ENCODE data around the gene NXNL1.
"Not testable (repeated sequence)": the region's sequence is repeated elsewhere in the genome, so short reads cannot be mapped to it uniquely, and the experiment has no call there.

The NXNL1 gene

GRCh38 chr19:17484520-17485185 is 23.9 kb upstream of the NXNL1 start:
- peaks cover 6% of the 10 kb centered on the region for H3K36me3 ChIP-seq (ENCODE audit: insufficient read depth, insufficient read length, low read length)
- H3K4me3 ChIP-seq (ENCODE audit: insufficient read length, low read depth) = no peak overlapping the region
- DNase-seq (ENCODE audit: low read depth, low spot score) = no peak
- H3K4me1 ChIP-seq (ENCODE audit: insufficient read depth, insufficient read length) = peaks cover 13% of the 10 kb centered on the region
- peaks cover 1% of the 10 kb centered on the region for H3K27me3 ChIP-seq (ENCODE audit: insufficient read depth, insufficient read length)
- H3K9me3 ChIP-seq (ENCODE audit: insufficient read depth, low read length) = no peaks in the 10 kb centered on the region
- TF ChIP-seq SUZ12 (IDR thresholded peaks at IDR 0.05; ENCODE audit: extremely low read depth, insufficient read depth, insufficient read length) (no peak), YY1 (IDR thresholded peaks at IDR 0.05; ENCODE audit: insufficient read depth, insufficient read length) (no peak), ZNF274 (IDR thresholded peaks at IDR 0.05; ENCODE audit: low read depth, low read length) (no peak)
- H3K9ac ChIP-seq (ENCODE audit: insufficient read length, low read depth) = no peak overlapping the region

DNA sequence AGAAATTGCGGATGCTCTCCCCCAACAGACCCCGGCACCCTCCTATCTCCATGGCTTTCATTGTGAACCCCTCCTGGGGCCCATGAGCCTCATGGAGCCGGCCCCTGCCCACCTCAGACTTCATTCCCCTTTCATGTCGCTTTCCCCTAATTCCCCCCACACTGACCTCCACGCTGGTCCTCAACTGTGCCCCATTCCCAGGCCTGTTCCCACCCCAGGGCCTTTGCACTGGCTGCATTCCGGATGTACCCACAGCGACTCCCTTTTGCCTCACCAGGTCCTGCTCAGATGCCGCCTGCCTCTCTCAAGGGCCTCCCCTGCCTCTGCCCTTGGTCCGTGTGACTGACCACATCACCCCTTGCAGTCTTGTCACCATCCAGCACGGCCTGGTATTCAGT is 22.9 kb upstream of the NXNL1 start:
- Histone ChIP-seq H3K4me1 (ENCODE audit: insufficient read depth, insufficient read length) (peaks cover 11% of the 10 kb centered on the region), H3K36me3 (ENCODE audit: insufficient read depth, insufficient read length, low read length) (peaks cover 6% of the 10 kb centered on the region), H3K4me3 (ENCODE audit: insufficient read length, low read depth) (no peak overlapping the region), H3K27me3 (ENCODE audit: insufficient read depth, insufficient read length) (peaks cover 1% of the 10 kb centered on the region), H3K9me3 (ENCODE audit: insufficient read depth, low read length) (no peaks in the 10 kb centered on the region), H3K9ac (ENCODE audit: insufficient read length, low read depth) (no peak overlapping the region)
- no peak for DNase-seq (ENCODE audit: low read depth, low spot score)
- TF ChIP-seq ZNF274 (IDR thresholded peaks at IDR 0.05; ENCODE audit: low read depth, low read length) = no peak
- no peak for TF ChIP-seq SUZ12 (IDR thresholded peaks at IDR 0.05; ENCODE audit: extremely low read depth, insufficient read depth, insufficient read length)
- no peak for TF ChIP-seq YY1 (IDR thresholded peaks at IDR 0.05; ENCODE audit: insufficient read depth, insufficient read length)

DNA sequence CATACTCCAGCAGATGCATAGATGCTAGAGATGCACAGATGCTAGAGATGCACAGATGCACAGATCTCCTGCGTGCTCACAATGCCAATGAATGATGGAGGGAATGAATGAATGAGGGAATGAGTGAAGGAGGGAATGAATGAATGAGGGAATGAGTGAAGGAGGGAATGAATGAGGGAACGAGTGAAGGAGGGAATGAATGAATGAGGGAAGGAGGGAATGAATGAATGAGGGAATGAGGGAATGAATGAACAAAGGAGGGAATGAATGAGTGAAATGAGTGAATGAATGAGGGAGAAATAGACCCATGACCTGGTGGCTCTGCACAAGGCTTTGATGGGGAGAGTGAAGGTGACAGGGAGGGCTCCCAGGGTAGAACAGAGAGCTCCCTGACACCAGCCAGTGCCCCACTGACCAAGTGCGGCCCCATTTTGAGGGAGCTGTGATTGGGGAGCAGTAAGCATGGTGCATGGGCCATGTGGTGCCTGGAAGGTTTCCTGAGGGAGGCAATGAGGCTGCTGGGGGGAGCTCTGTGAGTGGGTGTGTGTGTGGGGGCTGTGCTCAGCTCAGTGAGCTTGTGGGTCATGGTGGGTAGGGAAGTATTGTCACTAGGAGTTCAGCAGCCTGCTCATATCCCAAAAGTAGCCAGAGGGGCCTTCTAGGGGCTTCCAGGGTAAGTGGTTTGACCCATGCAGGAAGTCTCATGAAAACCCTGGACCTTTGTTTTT is 22.3 kb upstream of the NXNL1 start:
- Histone ChIP-seq H3K4me3 (ENCODE audit: insufficient read length, low read depth) (no peak overlapping the region), H3K9me3 (ENCODE audit: insufficient read depth, low read length) (no peaks in the 10 kb centered on the region), H3K9ac (ENCODE audit: insufficient read length, low read depth) (no peak overlapping the region), H3K27me3 (ENCODE audit: insufficient read depth, insufficient read length) (peaks cover 1% of the 10 kb centered on the region), H3K4me1 (ENCODE audit: insufficient read depth, insufficient read length) (peaks cover 6% of the 10 kb centered on the region), H3K36me3 (ENCODE audit: insufficient read depth, insufficient read length, low read length) (peaks cover 6% of the 10 kb centered on the region)
- DNase-seq (ENCODE audit: low read depth, low spot score) = no peak
- TF ChIP-seq SUZ12 (IDR thresholded peaks at IDR 0.05; ENCODE audit: extremely low read depth, insufficient read depth, insufficient read length) (no peak), YY1 (IDR thresholded peaks at IDR 0.05; ENCODE audit: insufficient read depth, insufficient read length) (no peak), ZNF274 (IDR thresholded peaks at IDR 0.05; ENCODE audit: low read depth, low read length) (no peak)

DNA sequence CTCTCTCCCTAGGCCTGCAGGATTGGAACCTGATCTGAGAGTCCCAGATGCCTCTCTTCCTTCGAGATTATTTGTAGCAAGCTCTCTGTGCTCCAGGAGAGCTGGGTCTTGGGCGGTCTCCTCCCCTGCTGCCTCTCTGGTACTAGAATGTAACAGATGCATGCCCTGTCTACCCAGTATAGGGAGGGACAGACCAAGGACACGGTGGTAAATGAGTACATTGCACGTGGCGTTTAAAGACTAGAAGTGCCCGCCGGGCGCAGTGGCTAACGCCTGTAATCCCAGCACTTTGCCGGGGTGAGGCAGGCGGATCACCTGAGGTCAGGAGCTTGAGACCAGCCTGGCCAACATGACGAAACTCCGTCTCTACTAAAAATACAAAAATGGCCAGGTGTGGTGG is 21.3 kb upstream of the NXNL1 start:
- Histone ChIP-seq H3K4me1 (ENCODE audit: insufficient read depth, insufficient read length) (peaks cover 4% of the 10 kb centered on the region), H3K4me3 (ENCODE audit: insufficient read length, low read depth) (no peak overlapping the region), H3K9ac (ENCODE audit: insufficient read length, low read depth) (no peak overlapping the region), H3K36me3 (ENCODE audit: insufficient read depth, insufficient read length, low read length) (peaks cover 6% of the 10 kb centered on the region), H3K27me3 (ENCODE audit: insufficient read depth, insufficient read length) (peaks cover 1% of the 10 kb centered on the region), H3K9me3 (ENCODE audit: insufficient read depth, low read length) (no peaks in the 10 kb centered on the region)
- TF ChIP-seq SUZ12 (IDR thresholded peaks at IDR 0.05; ENCODE audit: extremely low read depth, insufficient read depth, insufficient read length) (no peak), ZNF274 (IDR thresholded peaks at IDR 0.05; ENCODE audit: low read depth, low read length) (no peak), YY1 (IDR thresholded peaks at IDR 0.05; ENCODE audit: insufficient read depth, insufficient read length) (no peak)
- no peak for DNase-seq (ENCODE audit: low read depth, low spot score)

DNA sequence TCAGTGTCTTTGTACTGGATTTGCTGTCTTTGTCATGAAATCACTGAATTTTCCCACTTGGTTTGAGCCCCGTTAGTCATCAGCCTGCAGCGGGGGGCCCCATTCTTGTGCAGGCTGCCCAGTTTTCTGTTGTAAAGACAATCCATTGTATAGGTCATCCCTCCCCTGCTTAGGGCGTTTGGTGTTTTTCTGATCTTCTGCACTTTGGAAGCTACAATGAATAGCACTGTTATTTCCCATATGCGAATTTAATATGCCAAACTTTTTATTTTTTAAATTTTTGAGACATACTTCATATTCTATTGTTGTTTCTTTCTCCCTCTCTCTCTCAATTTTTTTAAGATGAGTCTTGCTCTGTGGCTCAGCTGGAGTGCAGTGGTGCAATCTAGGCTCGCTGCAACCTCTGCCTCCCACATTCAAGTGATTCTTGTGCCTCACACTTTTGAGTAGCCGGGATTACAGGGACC is 18.6 kb upstream of the NXNL1 start:
- Histone ChIP-seq H3K36me3 (ENCODE audit: insufficient read depth, insufficient read length, low read length) (no peaks in the 10 kb centered on the region), H3K27me3 (ENCODE audit: insufficient read depth, insufficient read length) (peaks cover 1% of the 10 kb centered on the region), H3K4me1 (ENCODE audit: insufficient read depth, insufficient read length) (peaks cover under 1% of the 10 kb centered on the region), H3K9ac (ENCODE audit: insufficient read length, low read depth) (no peak overlapping the region), H3K4me3 (ENCODE audit: insufficient read length, low read depth) (no peak overlapping the region), H3K9me3 (ENCODE audit: insufficient read depth, low read length) (no peaks in the 10 kb centered on the region)
- no peak for DNase-seq (ENCODE audit: low read depth, low spot score)
- no peak for TF ChIP-seq SUZ12 (IDR thresholded peaks at IDR 0.05; ENCODE audit: extremely low read depth, insufficient read depth, insufficient read length)
- TF ChIP-seq ZNF274 (IDR thresholded peaks at IDR 0.05; ENCODE audit: low read depth, low read length) = no peak
- no peak for TF ChIP-seq YY1 (IDR thresholded peaks at IDR 0.05; ENCODE audit: insufficient read depth, insufficient read length)

GRCh38 chr19:17475541-17476115 is 14.9 kb upstream of the NXNL1 start:
- Histone ChIP-seq H3K9ac (ENCODE audit: insufficient read length, low read depth) (no peak overlapping the region), H3K4me1 (ENCODE audit: insufficient read depth, insufficient read length) (peaks cover 3% of the 10 kb centered on the region)
- no peak for DNase-seq (ENCODE audit: low read depth, low spot score)

GRCh38 chr19:17475011-17475540 is 14.3 kb upstream of the NXNL1 start:
- H3K9ac ChIP-seq (ENCODE audit: insufficient read length, low read depth); H3K4me3 ChIP-seq (ENCODE audit: insufficient read length, low read depth); H3K9me3 ChIP-seq (ENCODE audit: insufficient read depth, low read length); H3K36me3 ChIP-seq (ENCODE audit: insufficient read depth, insufficient read length, low read length); DNase-seq (ENCODE audit: low read depth, low spot score); H3K4me1 ChIP-seq (ENCODE audit: insufficient read depth, insufficient read length): not testable (repeated sequence)
- peaks cover 12% of the 10 kb centered on the region for H3K27me3 ChIP-seq (ENCODE audit: insufficient read depth, insufficient read length)

More at GRCh38 chr19:17475541-17476115, 14.9 kb upstream of the NXNL1 start:
- no peak for TF ChIP-seq YY1 (IDR thresholded peaks at IDR 0.05; ENCODE audit: insufficient read depth, insufficient read length)
- no peak for TF ChIP-seq SUZ12 (IDR thresholded peaks at IDR 0.05; ENCODE audit: extremely low read depth, insufficient read depth, insufficient read length)
- no peak for TF ChIP-seq ZNF274 (IDR thresholded peaks at IDR 0.05; ENCODE audit: low read depth, low read length)
- H3K27me3 ChIP-seq (ENCODE audit: insufficient read depth, insufficient read length) = peaks cover 12% of the 10 kb centered on the region
- no peaks in the 10 kb centered on the region for H3K9me3 ChIP-seq (ENCODE audit: insufficient read depth, low read length)
- no peak overlapping the region for H3K4me3 ChIP-seq (ENCODE audit: insufficient read length, low read depth)
- no peaks in the 10 kb centered on the region for H3K36me3 ChIP-seq (ENCODE audit: insufficient read depth, insufficient read length, low read length)

All from NT2/D1 (cell line).